Measurements from ENCODE around the gene ARFGAP3. TPM values are rescaled to one million over a fixed set of nuclear protein-coding genes. Genes with fewer than 3 reads are reported as not detected.

Gene ARFGAP3
- total and polyA plus RNA-seq, 10 donors, result 15.0 to 46.8 (median 40.4) TPM

- Histone ChIP-seq H3K9me3 (no peaks in the 10 kb centered on the region), H3K4me1 (peaks cover 0 to 30% (median 13%) of the 10 kb centered on the region in 6 donors), H3K27me3 (replicated peaks in 1 of 7) (no peaks in the 10 kb centered on the region), H3K36me3 (peaks cover 2 to 100% (median 59%) of the 10 kb centered on the region in 6 donors), H3K4me3 (no peak overlapping the region), H3K27ac (no peak overlapping the region)
- WGBS, 5 donors, result 89 to 95% (median 90%) methylated on average over 2 of the region's 2 CpGs
- TF ChIP-seq POLR2A (IDR thresholded peaks at IDR 0.05), result no peak
- TF ChIP-seq CTCF (IDR thresholded peaks at IDR 0.05 in 8 of 11, conservative IDR thresholded peaks at IDR 0.05 in 3 of 11), result no peak
- TF ChIP-seq POLR2AphosphoS5 (IDR thresholded peaks at IDR 0.05), result no peak
- no peak for DNase-seq
- intact Hi-C loops (cut with DNase I; ENCODE audit: low total_unique reads), result loop anchor here (10.0 kb wide), 1 partner anchor 147 kb away; no protein-coding TSS in a partner anchor
Measured at GRCh38 chr22:42811459-42811858, 45.6 kb downstream of the ARFGAP3 start.

- no peak for DNase-seq
- no peak for TF ChIP-seq POLR2A (IDR thresholded peaks at IDR 0.05)
- no peak for TF ChIP-seq CTCF (IDR thresholded peaks at IDR 0.05 in 8 of 11, conservative IDR thresholded peaks at IDR 0.05 in 3 of 11)
- no peak for TF ChIP-seq POLR2AphosphoS5 (IDR thresholded peaks at IDR 0.05)
- peaks cover 2 to 100% (median 64%) of the 10 kb centered on the region in 6 donors for H3K36me3 ChIP-seq
- intact Hi-C loops (cut with DNase I; ENCODE audit: low total_unique reads), result no loop called here
- 40 to 79% (median 54%) methylated on average over 3 of the region's 3 CpGs for whole genome bisulfite sequencing, 5 donors
- no peak overlapping the region for H3K4me3 ChIP-seq
- peak overlapping the region in 4 of 8 donors; percentile 7 to 73 (median 40) for H3K27ac ChIP-seq
- peaks cover 0 to 59% (median 35%) of the 10 kb centered on the region in 6 donors for H3K4me1 ChIP-seq
- H3K27me3 ChIP-seq (replicated peaks in 1 of 7), result no peaks in the 10 kb centered on the region
- H3K9me3 ChIP-seq, result no peaks in the 10 kb centered on the region
Measured at GRCh38 chr22:42808521-42808920, 48.6 kb downstream of the ARFGAP3 start.

- Histone ChIP-seq H3K27me3 (replicated peaks in 1 of 7) (no peaks in the 10 kb centered on the region), H3K4me3 (no peak overlapping the region), H3K4me1 (peaks cover 0 to 69% (median 42%) of the 10 kb centered on the region in 6 donors), H3K9me3 (no peaks in the 10 kb centered on the region), H3K36me3 (peaks cover 2 to 100% (median 64%) of the 10 kb centered on the region in 6 donors), H3K27ac (peak overlapping the region in 4 of 8 donors; percentile 72 to 86 (median 74))
- TF ChIP-seq POLR2AphosphoS5 (IDR thresholded peaks at IDR 0.05) (no peak), CTCF (IDR thresholded peaks at IDR 0.05 in 8 of 11, conservative IDR thresholded peaks at IDR 0.05 in 3 of 11) (no peak)
- 84 to 94% (median 88%) methylated on average over 6 of the region's 6 CpGs for WGBS, 5 donors
- no peak for DNase-seq
- intact Hi-C loops (cut with DNase I; ENCODE audit: low total_unique reads), result no loop called here
Measured at GRCh38 chr22:42807185-42807584, 49.9 kb downstream of the ARFGAP3 start.

- H3K9me3 ChIP-seq, result no peaks in the 10 kb centered on the region
- peaks cover 2 to 100% (median 58%) of the 10 kb centered on the region in 6 donors for H3K36me3 ChIP-seq
- intact Hi-C loops (cut with DNase I; ENCODE audit: low total_unique reads), result no loop called here
- no peaks in the 10 kb centered on the region for H3K27me3 ChIP-seq (replicated peaks in 1 of 7)
- no peak for TF ChIP-seq POLR2AphosphoS5 (IDR thresholded peaks at IDR 0.05)
- TF ChIP-seq CTCF (IDR thresholded peaks at IDR 0.05 in 8 of 11, conservative IDR thresholded peaks at IDR 0.05 in 3 of 11), result no peak
- TF ChIP-seq POLR2A (IDR thresholded peaks at IDR 0.05), result no peak
- H3K4me1 ChIP-seq, result peaks cover 0 to 73% (median 46%) of the 10 kb centered on the region in 6 donors
- peak overlapping the region in 7 of 8 donors; percentile 64 to 86 (median 73) for H3K27ac ChIP-seq
- 81 to 89% (median 87%) methylated on average over 10 to 15 of the region's 15 CpGs for WGBS, 5 donors
- DNase-seq, result no peak
- H3K4me3 ChIP-seq, result no peak overlapping the region
Measured at GRCh38 chr22:42805998-42806830, 50.9 kb downstream of the ARFGAP3 start.
